CD14-positive monocyte (primary cell): Measurements from ENCODE around the gene RNGTT. TPM values are rescaled to one million over a fixed set of nuclear protein-coding genes. Genes with fewer than 3 reads are reported as not detected.

Source experiments
- DNase-seq, 3 donors: peaks; one replicate each; pipeline ENCODE4 v3.0.0-alpha.2; 2011 to 2022
- H2AFZ ChIP-seq: 2 replicates; pipeline ENCODE4 v1.6.0; 2012; ENCODE audit warnings: mild to moderate bottlenecking, low read depth, low read length, inconsistent platforms; ENCODE audit not compliant: insufficient read depth, poor library complexity, severe bottlenecking
- H3K27ac ChIP-seq, 2 donors: 1 replicate in 1 of 2; 2 replicates in 1 of 2; pipeline ENCODE4 v1.5.1; 2012 to 2013; ENCODE audit warnings: low read length in 2 of 2, control low read depth in 1 of 2, inconsistent platforms in 1 of 2, low read depth in 1 of 2, mild to moderate bottlenecking in 1 of 2
- H3K27me3 ChIP-seq, 2 donors: one replicate each; pipeline versions ENCODE4 v1.6.0 to v1.6.1; 2011 to 2013; ENCODE audit warnings: low read length in 2 of 2; ENCODE audit not compliant: control insufficient read depth in 2 of 2, insufficient read depth in 2 of 2
- H3K36me3 ChIP-seq, 2 donors: replicated peaks in 1 of 2; 1 replicate in 1 of 2; 2 replicates in 1 of 2; pipeline versions ENCODE4 v1.5.1 to v1.6.1; 2012 to 2013; ENCODE audit warnings: low read length in 2 of 2, control low read depth in 1 of 2, inconsistent platforms in 1 of 2, mild to moderate bottlenecking in 1 of 2; ENCODE audit not compliant: insufficient read depth in 2 of 2, control insufficient read depth in 1 of 2
- H3K4me1 ChIP-seq, 2 donors: 1 replicate in 1 of 2; 2 replicates in 1 of 2; pipeline versions ENCODE4 v1.5.1 to v1.6.1; 2012 to 2013; ENCODE audit warnings: low read length in 2 of 2, control low read depth in 1 of 2, inconsistent platforms in 1 of 2, mild to moderate bottlenecking in 1 of 2, moderate library complexity in 1 of 2; ENCODE audit not compliant: insufficient read depth in 2 of 2, control insufficient read depth in 1 of 2
- H3K4me2 ChIP-seq: replicated peaks from 2 replicates; pipeline ENCODE3; 2012; ENCODE audit warnings: low read length, moderate library complexity, mild to moderate bottlenecking; ENCODE audit not compliant: poor library complexity, severe bottlenecking; ENCODE audit errors: extremely low read depth
- H3K4me3 ChIP-seq, 3 experiments: fragments of 200-600 bp in 1 of 3; sonication (generic) in 1 of 3; replicated peaks in 1 of 3; 1 replicate in 2 of 3; 2 replicates in 1 of 3; pipeline ENCODE4 v1.5.1; 2011 to 2013; ENCODE audit warnings: low read length in 3 of 3, mild to moderate bottlenecking in 3 of 3, control low read depth in 2 of 3, low read depth in 2 of 3, inconsistent platforms in 1 of 3, moderate library complexity in 1 of 3
- H3K79me2 ChIP-seq: 2 replicates; pipeline ENCODE4 v1.6.0; 2012; ENCODE audit warnings: mild to moderate bottlenecking, control low read depth, inconsistent platforms, low read length, moderate library complexity; ENCODE audit not compliant: insufficient read depth
- H3K9ac ChIP-seq: 2 replicates; pipeline ENCODE4 v1.6.0; 2017; ENCODE audit warnings: low read length, mild to moderate bottlenecking; ENCODE audit not compliant: insufficient read depth, poor library complexity, severe bottlenecking
- H3K9me3 ChIP-seq, 2 donors: replicated peaks in 1 of 2; 1 replicate in 1 of 2; 2 replicates in 1 of 2; pipeline versions ENCODE4 v1.5.1 to v1.6.1; 2012 to 2013; ENCODE audit warnings: low read length in 2 of 2, control low read depth in 1 of 2; ENCODE audit not compliant: control insufficient read depth in 1 of 2, insufficient read depth in 1 of 2
- H4K20me1 ChIP-seq: 2 replicates; pipeline ENCODE4 v1.6.0; 2012; ENCODE audit warnings: mild to moderate bottlenecking, low read length, control low read depth, moderate library complexity; ENCODE audit not compliant: insufficient read depth
- H3K27ac Mint-ChIP-seq, 7 donors: one replicate each; pipeline ENCODE4 v1.8.0; 2020; ENCODE audit warnings: mild to moderate bottlenecking in 7 of 7, mixed read lengths in 7 of 7, moderate library complexity in 6 of 7, inconsistent platforms in 2 of 7
- H3K27me3 Mint-ChIP-seq, 3 donors: one replicate each; pipeline ENCODE4 v1.8.0; 2021 to 2022; ENCODE audit warnings: low read depth in 3 of 3, mild to moderate bottlenecking in 3 of 3, mixed read lengths in 3 of 3, moderate library complexity in 3 of 3, inconsistent platforms in 1 of 3
- H3K36me3 Mint-ChIP-seq, 2 donors: one replicate each; pipeline ENCODE4 v1.8.0; 2020; ENCODE audit warnings: mixed read lengths in 2 of 2, inconsistent platforms in 1 of 2, mild to moderate bottlenecking in 1 of 2
- H3K4me1 Mint-ChIP-seq: one replicate; pipeline ENCODE4 v1.8.0; 2020; ENCODE audit warnings: mild to moderate bottlenecking, mixed read lengths
- H3K4me3 Mint-ChIP-seq, 2 donors: one replicate each; pipeline ENCODE4 v1.8.0; 2020; ENCODE audit warnings: mild to moderate bottlenecking in 2 of 2, mixed read lengths in 2 of 2, moderate library complexity in 1 of 2
- H3K9me3 Mint-ChIP-seq, 7 donors: one replicate each; pipeline ENCODE4 v1.8.0; 2020 to 2022; ENCODE audit warnings: mixed read lengths in 7 of 7, mild to moderate bottlenecking in 6 of 7, moderate library complexity in 6 of 7, inconsistent platforms in 2 of 7
- WGBS: methylation state at CpG from one replicate; pipeline ENCODE4 v1.1.5; 2013; ENCODE audit warnings: missing lambda C conversion rate; ENCODE audit not compliant: insufficient coverage; 5-methylcytosine and 5-hydroxymethylcytosine counted together
- intact Hi-C, 2 donors: fragments of 100-400 bp; cut with micrococcal nuclease; formaldehyde crosslinking; loops; one replicate each; pipeline versions ENCODE4 v1.15.0 to v1.15.1; 2023
- polyA plus RNA-seq, 3 donors: library from polyadenylated mRNA; depleted of rRNA in 1 of 3; unstranded in 2 of 3; stranded (reverse) in 1 of 3; fragments of 300-500 nt in 2 of 3; fragments of >200 nt in 1 of 3; fragmentation: Illumina TruSeq in 2 of 3; gene quantifications; 1 replicate in 2 of 3; 2 replicates in 1 of 3; pipeline ENCODE4 v1.2.3, GENCODE V29; 2012 to 2021
- TF ChIP-seq, protein P1 (sequence below): fragments of 200-600 bp; IDR thresholded peaks from one replicate; pipeline ENCODE4 v1.8.0; 2022; ENCODE audit warnings: antibody characterized with exemption, mild to moderate bottlenecking

RNGTT gene
- polyA plus RNA-seq, 3 donors: 2.3 to 8.6 (median 5.8) TPM

DNA sequence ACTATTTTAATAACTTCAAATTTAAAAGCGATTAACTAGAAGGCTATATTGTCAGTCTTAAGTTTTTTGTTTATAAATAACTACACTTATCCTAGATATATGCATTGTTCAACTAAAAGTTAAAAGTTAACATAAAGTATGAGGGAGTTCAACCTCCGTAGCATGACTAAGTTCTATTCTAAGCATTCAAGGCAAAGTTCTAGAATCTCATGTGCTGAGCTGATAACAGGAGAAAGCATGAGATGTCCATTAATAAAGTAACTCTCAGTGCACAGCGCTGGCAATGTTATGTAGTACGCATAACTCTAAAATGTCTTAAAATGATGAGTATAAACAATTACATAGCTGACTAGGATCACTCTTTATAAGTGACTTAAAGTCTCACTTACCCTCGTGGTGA lies 264.8 kb downstream of the RNGTT start:
- no peak overlapping the region for H3K27ac Mint-ChIP-seq
- H3K4me3 ChIP-seq: no peak overlapping the region
- no peak overlapping the region for H3K4me3 Mint-ChIP-seq
- no peaks in the 10 kb centered on the region for H3K4me1 Mint-ChIP-seq
- peaks cover 5 to 9% (median 6%) of the 10 kb centered on the region in 7 donors for H3K9me3 Mint-ChIP-seq
- peaks cover 0 to 8% of the 10 kb centered on the region in 2 donors for H3K36me3 ChIP-seq
- TF ChIP-seq, protein P1, sequence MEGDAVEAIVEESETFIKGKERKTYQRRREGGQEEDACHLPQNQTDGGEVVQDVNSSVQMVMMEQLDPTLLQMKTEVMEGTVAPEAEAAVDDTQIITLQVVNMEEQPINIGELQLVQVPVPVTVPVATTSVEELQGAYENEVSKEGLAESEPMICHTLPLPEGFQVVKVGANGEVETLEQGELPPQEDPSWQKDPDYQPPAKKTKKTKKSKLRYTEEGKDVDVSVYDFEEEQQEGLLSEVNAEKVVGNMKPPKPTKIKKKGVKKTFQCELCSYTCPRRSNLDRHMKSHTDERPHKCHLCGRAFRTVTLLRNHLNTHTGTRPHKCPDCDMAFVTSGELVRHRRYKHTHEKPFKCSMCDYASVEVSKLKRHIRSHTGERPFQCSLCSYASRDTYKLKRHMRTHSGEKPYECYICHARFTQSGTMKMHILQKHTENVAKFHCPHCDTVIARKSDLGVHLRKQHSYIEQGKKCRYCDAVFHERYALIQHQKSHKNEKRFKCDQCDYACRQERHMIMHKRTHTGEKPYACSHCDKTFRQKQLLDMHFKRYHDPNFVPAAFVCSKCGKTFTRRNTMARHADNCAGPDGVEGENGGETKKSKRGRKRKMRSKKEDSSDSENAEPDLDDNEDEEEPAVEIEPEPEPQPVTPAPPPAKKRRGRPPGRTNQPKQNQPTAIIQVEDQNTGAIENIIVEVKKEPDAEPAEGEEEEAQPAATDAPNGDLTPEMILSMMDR: no peak
- H3K79me2 ChIP-seq: no peaks in the 10 kb centered on the region
- H2AFZ ChIP-seq: no peak overlapping the region
- peaks cover 3% of the 10 kb centered on the region in 2 donors for H3K9me3 ChIP-seq
- intact Hi-C loops: no loop called here
- no peaks in the 10 kb centered on the region for H4K20me1 ChIP-seq
- peaks cover 6 to 8% of the 10 kb centered on the region in 2 donors for H3K36me3 Mint-ChIP-seq
- WGBS: no CpG with 5 or more reads among the region's 5 CpGs
- H3K4me2 ChIP-seq: no peak overlapping the region
- H3K9ac ChIP-seq: no peak overlapping the region
- no peaks in the 10 kb centered on the region for H3K27me3 Mint-ChIP-seq
- H3K27me3 ChIP-seq: no peaks in the 10 kb centered on the region
- DNase-seq: no peak
- H3K27ac ChIP-seq: no peak overlapping the region
- no peaks in the 10 kb centered on the region for H3K4me1 ChIP-seq

- TF ChIP-seq, protein P1: no peak
- Histone ChIP-seq H3K9ac (no peak overlapping the region), H3K27me3 (no peaks in the 10 kb centered on the region), H4K20me1 (no peaks in the 10 kb centered on the region), H3K4me1 (no peaks in the 10 kb centered on the region), H3K79me2 (no peaks in the 10 kb centered on the region), H3K27ac (no peak overlapping the region), H3K4me2 (no peak overlapping the region), H2AFZ (no peak overlapping the region), H3K4me3 (no peak overlapping the region), H3K9me3 (peaks cover 3% of the 10 kb centered on the region in 2 donors), H3K36me3 (peaks cover 0 to 13% of the 10 kb centered on the region in 2 donors)
- Mint-ChIP-seq H3K36me3 (peaks cover 11 to 13% of the 10 kb centered on the region in 2 donors), H3K27ac (no peak overlapping the region), H3K9me3 (peaks cover 5 to 12% (median 10%) of the 10 kb centered on the region in 7 donors), H3K4me1 (no peaks in the 10 kb centered on the region), H3K4me3 (no peak overlapping the region), H3K27me3 (no peaks in the 10 kb centered on the region)
- WGBS: 100% methylated on average over 1 of the region's 4 CpGs
- intact Hi-C loops: no loop called here
- DNase-seq: no peak
Measured at GRCh38 chr6:88695937-88696336, 267.5 kb downstream of the RNGTT start.
